OCI-LY7 (cell line): ENCODE data around the gene SMPD3.

ENCODE experiments used
- EZH2phosphoT487 ChIP-seq: fragments of 200-600 bp; sonication (generic); IDR thresholded peaks from 2 replicates; pipeline ENCODE4 v1.6.1; 2018; ENCODE audit warnings: low read depth, borderline replicate concordance, mild to moderate bottlenecking, mixed run types, antibody characterized with exemption, low read length, moderate library complexity, mixed read lengths
- TF ChIP-seq, protein P1 (sequence below): fragments of 200-600 bp; sonication (generic); conservative IDR thresholded peaks from 2 replicates; pipeline ENCODE4 v1.5.1; 2014; ENCODE audit warnings: mild to moderate bottlenecking, antibody characterized with exemption, low read length, moderate library complexity, mixed read lengths

DNA sequence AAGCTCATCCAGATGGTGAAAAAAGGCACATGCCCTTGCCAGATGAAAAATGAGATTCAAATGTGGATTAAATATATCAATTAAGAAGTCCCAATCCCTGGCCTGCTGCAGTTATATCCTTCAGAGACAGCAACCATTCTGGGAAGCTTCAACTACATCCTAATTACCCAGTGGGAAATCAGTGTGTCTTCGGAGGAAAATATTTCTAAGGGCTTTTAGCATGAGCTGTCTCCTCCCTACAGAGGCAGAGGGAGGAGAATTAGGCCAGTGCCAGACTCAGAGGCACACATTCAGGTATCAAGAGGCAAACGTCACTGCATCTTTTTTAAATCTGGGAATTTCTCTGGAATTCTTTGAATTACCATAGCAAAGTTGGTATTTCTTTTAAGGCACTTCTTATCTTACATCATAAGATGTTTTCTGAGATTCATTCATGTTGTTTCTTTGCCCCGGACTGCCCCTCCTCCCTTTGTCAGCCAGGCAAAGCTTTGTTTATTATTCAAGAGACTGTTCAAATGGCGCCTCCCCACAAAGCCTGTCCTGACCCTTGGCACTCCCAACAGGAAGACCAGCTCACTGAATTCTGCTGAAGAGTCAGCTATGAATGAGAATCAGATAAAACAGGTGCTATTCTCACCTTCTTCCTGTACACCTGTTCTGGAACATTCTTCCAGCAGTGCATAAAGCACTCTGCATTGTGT lies 38.3 kb upstream of the SMPD3 start:
- TF ChIP-seq, protein P1, sequence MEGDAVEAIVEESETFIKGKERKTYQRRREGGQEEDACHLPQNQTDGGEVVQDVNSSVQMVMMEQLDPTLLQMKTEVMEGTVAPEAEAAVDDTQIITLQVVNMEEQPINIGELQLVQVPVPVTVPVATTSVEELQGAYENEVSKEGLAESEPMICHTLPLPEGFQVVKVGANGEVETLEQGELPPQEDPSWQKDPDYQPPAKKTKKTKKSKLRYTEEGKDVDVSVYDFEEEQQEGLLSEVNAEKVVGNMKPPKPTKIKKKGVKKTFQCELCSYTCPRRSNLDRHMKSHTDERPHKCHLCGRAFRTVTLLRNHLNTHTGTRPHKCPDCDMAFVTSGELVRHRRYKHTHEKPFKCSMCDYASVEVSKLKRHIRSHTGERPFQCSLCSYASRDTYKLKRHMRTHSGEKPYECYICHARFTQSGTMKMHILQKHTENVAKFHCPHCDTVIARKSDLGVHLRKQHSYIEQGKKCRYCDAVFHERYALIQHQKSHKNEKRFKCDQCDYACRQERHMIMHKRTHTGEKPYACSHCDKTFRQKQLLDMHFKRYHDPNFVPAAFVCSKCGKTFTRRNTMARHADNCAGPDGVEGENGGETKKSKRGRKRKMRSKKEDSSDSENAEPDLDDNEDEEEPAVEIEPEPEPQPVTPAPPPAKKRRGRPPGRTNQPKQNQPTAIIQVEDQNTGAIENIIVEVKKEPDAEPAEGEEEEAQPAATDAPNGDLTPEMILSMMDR: no peak
- no peak for TF ChIP-seq EZH2phosphoT487
